Measurements from ENCODE around the gene GABRB3.
"Not testable (repeated sequence)": the region's sequence is repeated elsewhere in the genome, so short reads cannot be mapped to it uniquely, and the experiment has no call there.

Gene GABRB3

GRCh38 chr15:26731965-26732364 lies 40.9 kb downstream of the GABRB3 start:
- DNase-seq = no peak

- no peak for DNase-seq
These were observed 43.3 kb downstream of the GABRB3 start for GRCh38 chr15:26729581-26729980.

- DNase-seq = no peak
These were observed 43.8 kb downstream of the GABRB3 start for GRCh38 chr15:26729030-26729429.

GRCh38 chr15:26724381-26725150 lies 48.3 kb downstream of the GABRB3 start:
- no peak for DNase-seq

GRCh38 chr15:26722621-26723160 lies 50.2 kb downstream of the GABRB3 start:
- DNase-seq = no peak

- no peak for DNase-seq
These were observed 51.5 kb downstream of the GABRB3 start for GRCh38 chr15:26721232-26721967.

GRCh38 chr15:26720546-26720945 lies 52.3 kb downstream of the GABRB3 start:
- no peak for DNase-seq

- DNase-seq = not testable (repeated sequence)
These were observed 53.0 kb downstream of the GABRB3 start for GRCh38 chr15:26719866-26720265.

GRCh38 chr15:26716069-26716468 lies 56.8 kb downstream of the GABRB3 start:
- no peak for DNase-seq

- no peak for DNase-seq
These were observed 59.4 kb downstream of the GABRB3 start for GRCh38 chr15:26713498-26713897.

- DNase-seq = no peak
These were observed 60.5 kb downstream of the GABRB3 start for GRCh38 chr15:26712335-26712734.

- no peak for DNase-seq
These were observed 61.4 kb downstream of the GABRB3 start for GRCh38 chr15:26711445-26711844.

- DNase-seq = no peak
These were observed 70.5 kb downstream of the GABRB3 start for GRCh38 chr15:26702381-26702780.

- no peak for DNase-seq
These were observed 74.3 kb downstream of the GABRB3 start for GRCh38 chr15:26698555-26698954.

GRCh38 chr15:26697913-26698312 lies 75.0 kb downstream of the GABRB3 start:
- no peak for DNase-seq

GRCh38 chr15:26691249-26691648 lies 81.6 kb downstream of the GABRB3 start:
- no peak for DNase-seq

GRCh38 chr15:26690778-26691177 lies 82.1 kb downstream of the GABRB3 start:
- no peak for DNase-seq

- DNase-seq = no peak
These were observed 83.4 kb downstream of the GABRB3 start for GRCh38 chr15:26689462-26689861.

- DNase-seq = no peak
These were observed 86.2 kb downstream of the GABRB3 start for GRCh38 chr15:26686547-26687187.

- no peak for DNase-seq
These were observed 90.2 kb downstream of the GABRB3 start for GRCh38 chr15:26682598-26683164.

GRCh38 chr15:26679927-26680326 lies 92.9 kb downstream of the GABRB3 start:
- DNase-seq = no peak

- no peak for DNase-seq
These were observed 96.8 kb downstream of the GABRB3 start for GRCh38 chr15:26676115-26676514.

GRCh38 chr15:26674467-26674866 lies 98.4 kb downstream of the GABRB3 start:
- DNase-seq = no peak

Measured in CD4-positive, alpha-beta T cell treated with Interleukin-17A for 4 hours (primary cell).